ENCODE results near the gene GFRA1. TPM values are rescaled to one million over a fixed set of nuclear protein-coding genes. Genes with fewer than 3 reads are reported as not detected.

The GFRA1 gene
- polyA plus RNA-seq, 1 of the 3 experiments (the other 2 are of a cell fraction), result 1.6 TPM

DNA sequence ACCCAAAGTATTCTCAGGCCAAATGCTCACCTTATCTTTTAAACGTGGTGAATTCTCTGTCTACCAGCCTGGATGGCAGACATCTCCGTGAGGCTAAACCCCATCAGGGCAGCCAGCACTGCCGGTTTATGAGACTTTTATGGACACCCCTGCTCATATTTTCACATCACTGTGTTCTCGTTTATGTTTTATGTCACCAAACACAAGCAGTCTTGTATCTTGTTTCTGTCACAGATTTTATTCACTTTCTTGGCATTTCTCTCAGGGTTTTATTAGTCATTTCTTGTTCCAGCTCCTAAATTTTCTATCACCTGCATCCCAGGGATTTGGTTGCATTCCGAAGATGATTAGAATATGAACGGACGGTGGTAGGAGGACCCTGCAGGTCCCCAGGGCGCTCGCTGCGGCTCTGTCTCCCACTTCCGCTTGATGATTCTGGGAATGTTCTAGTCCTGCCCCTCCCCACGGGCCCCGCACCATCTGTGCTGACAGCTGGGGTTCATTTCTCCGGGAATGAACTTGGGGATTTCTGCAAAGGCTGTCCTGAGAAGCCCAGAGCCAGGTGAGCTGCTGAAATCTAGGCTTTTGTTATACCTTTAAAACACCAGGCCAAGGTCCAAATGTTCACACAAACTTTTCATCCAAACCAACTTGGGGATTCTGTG lies 217.6 kb downstream of the GFRA1 start:
- POLR2A ChIA-PET, result no interaction called here

DNA sequence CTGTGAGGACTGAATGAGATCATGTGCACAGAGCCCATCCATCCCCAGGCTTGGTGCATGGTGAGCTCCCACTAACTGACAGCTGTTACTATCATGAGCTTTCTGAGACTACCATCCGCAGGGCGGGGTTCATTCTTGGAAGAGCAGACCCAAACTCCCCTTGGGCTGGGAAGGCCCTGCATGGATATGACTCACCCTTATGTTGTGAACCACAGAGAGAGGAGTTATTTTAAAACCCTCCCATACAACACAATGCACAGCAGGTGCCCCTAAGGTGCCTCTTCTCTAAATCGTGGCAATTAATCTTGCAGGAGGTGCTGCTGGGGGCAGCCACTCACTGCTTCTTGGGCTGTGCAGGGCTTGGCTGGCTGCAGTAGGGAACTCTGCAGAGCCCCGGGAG lies 219.1 kb downstream of the GFRA1 start:
- H3K9ac ChIP-seq, result no peak overlapping the region
- H3K4me2 ChIP-seq, result no peak overlapping the region
- no peak overlapping the region for H3K27ac ChIP-seq (ENCODE audit: low read depth in 2 of 2, low read length in 1 of 2)
- H4K20me1 ChIP-seq (ENCODE audit: insufficient read depth), result no peaks in the 10 kb centered on the region
- H3K79me2 ChIP-seq (ENCODE audit: insufficient read depth), result no peaks in the 10 kb centered on the region
- H3K9me3 ChIP-seq, result no peaks in the 10 kb centered on the region
- H3K9me2 ChIP-seq, result no peaks in the 10 kb centered on the region
- ChIA-PET POLR2A (no interaction called here), CTCF (no interaction called here)
- no peaks in the 10 kb centered on the region for H3K36me3 ChIP-seq (replicated peaks in 1 of 2; ENCODE audit: control insufficient read depth in 1 of 2, insufficient read depth in 2 of 2, low read length in 1 of 2)
- no peak overlapping the region for H2AFZ ChIP-seq (ENCODE audit: low read depth)
- H3K4me3 ChIP-seq (ENCODE audit: low read depth in 2 of 2, low read length in 1 of 2), result no peak overlapping the region
- no peaks in the 10 kb centered on the region; a peak in 1 of 4 replicates for H3K4me1 ChIP-seq (ENCODE audit: control insufficient read depth in 1 of 2, insufficient read depth in 2 of 2, low read depth in 1 of 2, low read length in 1 of 2)
- 63% methylated on average over 2 of the region's 4 CpGs for WGBS (ENCODE audit: low lambda C conversion rate)
- no peak for TF ChIP-seq RFX5 (IDR thresholded peaks at IDR 0.05; ENCODE audit: low read length)
- TF ChIP-seq FOSL2 (IDR thresholded peaks at IDR 0.05; ENCODE audit: borderline replicate concordance, low read depth), result no peak
- TF ChIP-seq TCF12 (IDR thresholded peaks at IDR 0.05), result no peak
- no peak for TF ChIP-seq RXRA (IDR thresholded peaks at IDR 0.05; ENCODE audit: borderline replicate concordance, low read depth)
- TF ChIP-seq, protein P1, sequence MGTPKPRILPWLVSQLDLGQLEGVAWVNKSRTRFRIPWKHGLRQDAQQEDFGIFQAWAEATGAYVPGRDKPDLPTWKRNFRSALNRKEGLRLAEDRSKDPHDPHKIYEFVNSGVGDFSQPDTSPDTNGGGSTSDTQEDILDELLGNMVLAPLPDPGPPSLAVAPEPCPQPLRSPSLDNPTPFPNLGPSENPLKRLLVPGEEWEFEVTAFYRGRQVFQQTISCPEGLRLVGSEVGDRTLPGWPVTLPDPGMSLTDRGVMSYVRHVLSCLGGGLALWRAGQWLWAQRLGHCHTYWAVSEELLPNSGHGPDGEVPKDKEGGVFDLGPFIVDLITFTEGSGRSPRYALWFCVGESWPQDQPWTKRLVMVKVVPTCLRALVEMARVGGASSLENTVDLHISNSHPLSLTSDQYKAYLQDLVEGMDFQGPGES (IDR thresholded peaks at IDR 0.05; ENCODE audit: low read depth, low read length), result no peak
- no peak for TF ChIP-seq RCOR1 (IDR thresholded peaks at IDR 0.05; ENCODE audit: low read length)
- TF ChIP-seq MXI1 (IDR thresholded peaks at IDR 0.05; ENCODE audit: low read depth, low read length), result no peak
- TF ChIP-seq JUND (IDR thresholded peaks at IDR 0.05), result no peak
- no peak for TF ChIP-seq MEF2A (IDR thresholded peaks at IDR 0.05; ENCODE audit: borderline replicate concordance, low read depth)
- TF ChIP-seq, protein P2, sequence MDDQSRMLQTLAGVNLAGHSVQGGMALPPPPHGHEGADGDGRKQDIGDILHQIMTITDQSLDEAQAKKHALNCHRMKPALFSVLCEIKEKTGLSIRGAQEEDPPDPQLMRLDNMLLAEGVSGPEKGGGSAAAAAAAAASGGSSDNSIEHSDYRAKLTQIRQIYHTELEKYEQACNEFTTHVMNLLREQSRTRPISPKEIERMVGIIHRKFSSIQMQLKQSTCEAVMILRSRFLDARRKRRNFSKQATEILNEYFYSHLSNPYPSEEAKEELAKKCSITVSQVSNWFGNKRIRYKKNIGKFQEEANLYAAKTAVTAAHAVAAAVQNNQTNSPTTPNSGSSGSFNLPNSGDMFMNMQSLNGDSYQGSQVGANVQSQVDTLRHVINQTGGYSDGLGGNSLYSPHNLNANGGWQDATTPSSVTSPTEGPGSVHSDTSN (IDR thresholded peaks at IDR 0.05), result no peak
- TF ChIP-seq, protein P3, sequence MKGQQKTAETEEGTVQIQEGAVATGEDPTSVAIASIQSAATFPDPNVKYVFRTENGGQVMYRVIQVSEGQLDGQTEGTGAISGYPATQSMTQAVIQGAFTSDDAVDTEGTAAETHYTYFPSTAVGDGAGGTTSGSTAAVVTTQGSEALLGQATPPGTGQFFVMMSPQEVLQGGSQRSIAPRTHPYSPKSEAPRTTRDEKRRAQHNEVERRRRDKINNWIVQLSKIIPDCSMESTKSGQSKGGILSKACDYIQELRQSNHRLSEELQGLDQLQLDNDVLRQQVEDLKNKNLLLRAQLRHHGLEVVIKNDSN (IDR thresholded peaks at IDR 0.05; ENCODE audit: borderline replicate concordance, low read depth), result no peak
- no peak for TF ChIP-seq SMC3 (IDR thresholded peaks at IDR 0.05; ENCODE audit: low read depth, low read length)
- no peak for TF ChIP-seq RAD21 (IDR thresholded peaks at IDR 0.05; ENCODE audit: low read length)
- TF ChIP-seq YY1 (IDR thresholded peaks at IDR 0.05; ENCODE audit: low read depth), result no peak
- no peak for TF ChIP-seq POLR2AphosphoS5 (IDR thresholded peaks at IDR 0.05; ENCODE audit: low read depth, low read length)
- no peaks in the 10 kb centered on the region for H3F3A ChIP-seq (replicated peaks; ENCODE audit: insufficient read depth)
- no peak for DNase-seq
- no peaks in the 10 kb centered on the region for H3K27me3 ChIP-seq (ENCODE audit: insufficient read depth)

More for the DNA sequence above, 217.6 kb downstream of the GFRA1 start:
- no peaks in the 10 kb centered on the region for H3F3A ChIP-seq (replicated peaks; ENCODE audit: insufficient read depth)
- H3K9ac ChIP-seq, result no peak overlapping the region
- no peak for DNase-seq
- 51% methylated on average over 14 of the region's 14 CpGs for WGBS (ENCODE audit: low lambda C conversion rate)
- no peaks in the 10 kb centered on the region for H3K36me3 ChIP-seq (replicated peaks in 1 of 2; ENCODE audit: control insufficient read depth in 1 of 2, insufficient read depth in 2 of 2, low read length in 1 of 2)
- no peak overlapping the region for H3K4me2 ChIP-seq
- no peaks in the 10 kb centered on the region for H4K20me1 ChIP-seq (ENCODE audit: insufficient read depth)
- no peaks in the 10 kb centered on the region for H3K9me3 ChIP-seq
- H3K79me2 ChIP-seq (ENCODE audit: insufficient read depth), result no peaks in the 10 kb centered on the region
- TF ChIP-seq FOXM1 (IDR thresholded peaks at IDR 0.05; ENCODE audit: low read depth) (no peak), MEF2A (IDR thresholded peaks at IDR 0.05; ENCODE audit: borderline replicate concordance, low read depth) (no peak), SIN3A (IDR thresholded peaks at IDR 0.05; ENCODE audit: borderline replicate concordance, low read depth, low read length) (no peak), NRF1 (IDR thresholded peaks at IDR 0.05; ENCODE audit: low read depth, low read length) (no peak), FOXJ3 (CRISPR knock-in tag; IDR thresholded peaks at IDR 0.05) (no peak), GABPA (IDR thresholded peaks at IDR 0.05; ENCODE audit: low read depth) (no peak)
- TF ChIP-seq, protein P3 (IDR thresholded peaks at IDR 0.05; ENCODE audit: borderline replicate concordance, low read depth), result no peak
- TF ChIP-seq, protein P4, sequence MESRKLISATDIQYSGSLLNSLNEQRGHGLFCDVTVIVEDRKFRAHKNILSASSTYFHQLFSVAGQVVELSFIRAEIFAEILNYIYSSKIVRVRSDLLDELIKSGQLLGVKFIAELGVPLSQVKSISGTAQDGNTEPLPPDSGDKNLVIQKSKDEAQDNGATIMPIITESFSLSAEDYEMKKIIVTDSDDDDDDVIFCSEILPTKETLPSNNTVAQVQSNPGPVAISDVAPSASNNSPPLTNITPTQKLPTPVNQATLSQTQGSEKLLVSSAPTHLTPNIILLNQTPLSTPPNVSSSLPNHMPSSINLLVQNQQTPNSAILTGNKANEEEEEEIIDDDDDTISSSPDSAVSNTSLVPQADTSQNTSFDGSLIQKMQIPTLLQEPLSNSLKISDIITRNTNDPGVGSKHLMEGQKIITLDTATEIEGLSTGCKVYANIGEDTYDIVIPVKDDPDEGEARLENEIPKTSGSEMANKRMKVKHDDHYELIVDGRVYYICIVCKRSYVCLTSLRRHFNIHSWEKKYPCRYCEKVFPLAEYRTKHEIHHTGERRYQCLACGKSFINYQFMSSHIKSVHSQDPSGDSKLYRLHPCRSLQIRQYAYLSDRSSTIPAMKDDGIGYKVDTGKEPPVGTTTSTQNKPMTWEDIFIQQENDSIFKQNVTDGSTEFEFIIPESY (IDR thresholded peaks at IDR 0.05; ENCODE audit: borderline replicate concordance, low read depth), result no peak
- no peak overlapping the region for H3K4me3 ChIP-seq (ENCODE audit: low read depth in 2 of 2, low read length in 1 of 2)
- no peaks in the 10 kb centered on the region for H3K27me3 ChIP-seq (ENCODE audit: insufficient read depth)
- no peak overlapping the region for H2AFZ ChIP-seq (ENCODE audit: low read depth)
- CTCF ChIA-PET, result no interaction called here
- no peak overlapping the region for H3K27ac ChIP-seq (ENCODE audit: low read depth in 2 of 2, low read length in 1 of 2)
- no peaks in the 10 kb centered on the region; a peak in 1 of 4 replicates for H3K4me1 ChIP-seq (ENCODE audit: control insufficient read depth in 1 of 2, insufficient read depth in 2 of 2, low read depth in 1 of 2, low read length in 1 of 2)
- H3K9me2 ChIP-seq, result no peaks in the 10 kb centered on the region

All from SK-N-SH (cell line).